ENCODE data around the gene SLC22A23.

Gene SLC22A23

GRCh38 chr6:3377536-3378397 lies 79.1 kb downstream of the SLC22A23 start:
- Histone ChIP-seq H3K36me3 (no peaks in the 10 kb centered on the region), H3K27me3 (peaks cover 52% of the 10 kb centered on the region), H3K27ac (no peak overlapping the region), H3K4me3 (ENCODE audit: low read depth in 1 of 2, low read length in 1 of 2) (no peak overlapping the region), H3K9me3 (no peaks in the 10 kb centered on the region), H3K4me1 (ENCODE audit: control insufficient read depth in 1 of 2, insufficient read depth in 1 of 2, low read depth in 1 of 2, low read length in 1 of 2) (no peaks in the 10 kb centered on the region)
- no peak for TF ChIP-seq CTCF (IDR thresholded peaks at IDR 0.05)

DNA sequence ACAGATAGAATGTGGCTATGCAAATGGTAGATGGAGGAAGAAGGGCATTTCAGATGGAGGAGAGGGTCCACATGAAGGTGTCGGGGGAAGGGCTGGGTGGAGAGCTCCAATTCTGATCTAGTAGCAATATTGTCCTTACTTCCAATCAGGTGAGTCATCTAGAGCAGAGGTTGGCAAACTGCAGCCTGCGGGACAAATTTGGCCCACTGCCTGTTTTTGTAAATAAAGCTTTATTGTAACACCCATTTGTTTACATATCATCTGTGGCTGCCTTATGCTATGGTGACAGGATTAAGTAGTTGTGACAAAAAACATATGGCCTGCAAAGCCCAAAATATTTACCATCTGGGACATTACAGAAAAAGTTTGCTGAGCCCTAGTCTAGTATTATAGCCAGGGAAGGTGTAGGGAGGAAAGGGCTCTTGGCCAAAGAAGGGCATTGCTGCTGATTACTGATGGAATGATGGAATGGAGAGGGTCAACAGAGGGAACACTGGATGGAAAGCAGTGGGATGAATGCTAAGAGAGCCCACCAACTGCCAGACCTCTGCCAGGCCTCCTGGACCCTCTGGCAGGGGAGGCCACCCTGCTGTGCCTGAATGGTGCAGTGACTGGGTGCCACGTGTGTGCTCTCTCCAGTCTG lies 79.8 kb downstream of the SLC22A23 start:
- no peak for TF ChIP-seq CTCF (IDR thresholded peaks at IDR 0.05)
- no peaks in the 10 kb centered on the region for H3K9me3 ChIP-seq
- H3K36me3 ChIP-seq: no peaks in the 10 kb centered on the region
- no peaks in the 10 kb centered on the region for H3K4me1 ChIP-seq (ENCODE audit: control insufficient read depth in 1 of 2, insufficient read depth in 1 of 2, low read depth in 1 of 2, low read length in 1 of 2)
- H3K27me3 ChIP-seq: peaks cover 52% of the 10 kb centered on the region
- H3K27ac ChIP-seq: no peak overlapping the region
- no peak overlapping the region for H3K4me3 ChIP-seq (ENCODE audit: low read depth in 1 of 2, low read length in 1 of 2)

DNA sequence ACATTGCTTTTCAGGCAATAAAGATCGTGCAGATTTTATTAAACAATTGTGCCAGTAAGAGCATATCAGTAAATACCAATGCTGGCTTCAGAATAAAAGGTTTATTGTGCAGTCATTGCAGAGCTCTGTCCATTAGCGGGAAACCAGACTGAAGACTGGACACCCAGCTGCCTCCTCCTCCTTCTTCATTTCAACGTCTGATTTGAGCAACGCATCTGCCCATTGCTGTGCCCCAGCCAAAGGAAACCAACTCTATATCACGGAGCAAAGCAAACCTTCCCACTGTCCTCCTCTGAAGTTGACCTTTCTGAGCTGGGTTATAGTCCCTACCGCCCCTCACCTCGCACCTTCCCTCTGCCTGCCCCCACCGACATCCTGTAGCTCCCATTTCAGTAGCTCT lies 80.8 kb downstream of the SLC22A23 start:
- Histone ChIP-seq H3K36me3 (no peaks in the 10 kb centered on the region), H3K27me3 (peaks cover 47% of the 10 kb centered on the region), H3K4me3 (ENCODE audit: low read depth in 1 of 2, low read length in 1 of 2) (no peak overlapping the region), H3K4me1 (ENCODE audit: control insufficient read depth in 1 of 2, insufficient read depth in 1 of 2, low read depth in 1 of 2, low read length in 1 of 2) (no peaks in the 10 kb centered on the region), H3K9me3 (no peaks in the 10 kb centered on the region), H3K27ac (no peak overlapping the region)
- no peak for TF ChIP-seq CTCF (IDR thresholded peaks at IDR 0.05)

DNA sequence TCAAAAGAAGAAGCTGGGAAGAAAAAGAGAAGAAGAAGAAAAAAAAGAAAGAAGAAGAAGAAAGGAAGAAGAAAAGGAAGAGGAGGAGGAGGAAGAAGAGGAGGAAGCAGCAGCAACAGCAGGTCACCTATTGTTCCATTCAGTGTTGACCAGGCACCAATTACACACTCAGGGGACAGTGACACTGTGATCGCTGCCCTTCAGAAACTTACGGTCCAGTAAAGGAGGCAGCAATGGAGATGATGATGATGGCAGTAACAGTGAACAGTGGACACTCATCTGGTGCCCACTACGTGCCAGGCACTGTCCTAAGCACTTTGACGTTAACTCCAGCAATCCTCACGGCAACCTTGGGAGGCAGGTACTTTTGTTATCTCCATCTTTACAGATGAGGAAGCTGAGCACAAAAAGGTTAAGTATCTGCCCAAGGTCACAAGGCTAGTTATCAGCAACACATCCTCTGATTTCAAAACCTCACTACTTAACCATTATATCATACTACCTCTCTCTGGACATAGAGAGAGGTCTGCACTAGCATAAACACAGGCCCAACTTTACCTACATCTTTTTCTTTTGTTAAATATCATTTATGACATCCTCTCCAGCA lies 83.2 kb downstream of the SLC22A23 start:
- no peak overlapping the region for H3K4me3 ChIP-seq (ENCODE audit: low read depth in 1 of 2, low read length in 1 of 2)
- no peak for TF ChIP-seq CTCF (IDR thresholded peaks at IDR 0.05)
- H3K4me1 ChIP-seq (ENCODE audit: control insufficient read depth in 1 of 2, insufficient read depth in 1 of 2, low read depth in 1 of 2, low read length in 1 of 2): no peaks in the 10 kb centered on the region
- no peaks in the 10 kb centered on the region for H3K36me3 ChIP-seq
- peaks cover 27% of the 10 kb centered on the region for H3K27me3 ChIP-seq
- H3K9me3 ChIP-seq: no peaks in the 10 kb centered on the region
- no peak overlapping the region for H3K27ac ChIP-seq

DNA sequence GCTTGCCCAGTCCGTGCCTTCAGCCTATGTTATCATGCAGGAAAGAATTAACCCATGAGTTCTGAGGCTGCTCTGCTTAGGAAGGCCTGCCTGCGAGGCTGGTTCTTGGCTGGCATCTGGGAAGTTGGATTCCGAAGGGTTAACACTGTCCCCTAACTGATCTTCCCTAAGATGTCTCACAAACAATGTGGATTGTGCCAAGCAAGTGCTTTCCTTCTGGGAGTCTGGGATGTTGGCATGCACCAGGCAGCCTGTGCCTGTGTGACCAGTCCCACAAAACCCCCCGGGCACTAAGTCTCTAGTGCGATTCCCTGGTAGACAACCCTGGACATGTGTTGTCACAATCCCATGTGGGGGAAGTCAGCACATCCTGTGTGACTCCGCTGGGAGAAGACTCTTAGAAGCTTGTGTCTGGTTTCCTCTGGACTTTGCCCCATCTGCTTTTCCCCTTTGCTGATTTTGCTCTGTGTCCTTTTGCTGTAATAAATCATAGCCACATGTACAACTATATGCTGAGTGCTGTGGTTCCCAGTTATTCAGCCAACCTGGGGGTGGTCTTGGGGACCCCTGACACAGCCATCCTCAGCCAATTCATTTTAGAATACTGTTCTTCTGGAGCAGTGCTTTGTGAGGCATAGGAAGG lies 83.8 kb downstream of the SLC22A23 start:
- no peaks in the 10 kb centered on the region for H3K4me1 ChIP-seq (ENCODE audit: control insufficient read depth in 1 of 2, insufficient read depth in 1 of 2, low read depth in 1 of 2, low read length in 1 of 2)
- H3K4me3 ChIP-seq (ENCODE audit: low read depth in 1 of 2, low read length in 1 of 2): no peak overlapping the region
- no peak for TF ChIP-seq CTCF (IDR thresholded peaks at IDR 0.05)
- H3K9me3 ChIP-seq: no peaks in the 10 kb centered on the region
- H3K27ac ChIP-seq: no peak overlapping the region
- H3K27me3 ChIP-seq: peaks cover 32% of the 10 kb centered on the region
- no peaks in the 10 kb centered on the region for H3K36me3 ChIP-seq

Data from neutrophil (primary cell).